Cardiac muscle cell (in vitro differentiated cells and primary cell): ENCODE data around the gene MYMK. TPM values are rescaled to one million over a fixed set of nuclear protein-coding genes. Genes with fewer than 3 reads are reported as not detected.

Experiments
- DNase-seq, 2 donors: peaks; one replicate each; pipeline versions ENCODE4 v3.0.0 to v3.0.0-alpha.2; 2010 to 2017; ENCODE audit warnings: low read depth in 1 of 2, low spot score in 1 of 2
- H3K27ac ChIP-seq: fragments of 200-600 bp; sonication (generic); 2 replicates; pipeline ENCODE4 v1.5.1; 2016
- H3K27me3 ChIP-seq: fragments of 200-600 bp; sonication (generic); 2 replicates; pipeline ENCODE4 v1.6.0; 2016; ENCODE audit warnings: control low read depth
- H3K36me3 ChIP-seq: fragments of 200-600 bp; sonication (generic); 2 replicates; pipeline ENCODE4 v1.5.1; 2016; ENCODE audit warnings: control low read depth
- H3K4me1 ChIP-seq: fragments of 200-600 bp; sonication (generic); 2 replicates; pipeline ENCODE4 v1.8.1; 2017; ENCODE audit warnings: low read depth, mild to moderate bottlenecking, mixed run types
- H3K4me3 ChIP-seq: fragments of 200-600 bp; sonication (generic); 2 replicates; pipeline ENCODE4 v1.5.1; 2016; ENCODE audit warnings: mild to moderate bottlenecking
- H3K9me3 ChIP-seq: fragments of 200-600 bp; sonication (generic); 2 replicates; pipeline ENCODE4 v1.5.1; 2017; ENCODE audit warnings: low read depth, mild to moderate bottlenecking, control low read depth
- polyA plus RNA-seq: library from polyadenylated mRNA; unstranded; fragments of >200 nt; fragmentation: Nextera tagmentation; extraction: Ambion mirVana; gene quantifications from 2 replicates; pipeline ENCODE4 v1.2.1, GENCODE V29; 2016
- total RNA-seq: library from RNA; depleted of rRNA; stranded (reverse); fragments of >200 nt; gene quantifications from 2 replicates; pipeline ENCODE4 v1.2.3, GENCODE V29; 2016
- TF ChIP-seq, protein P1 (sequence below): IDR thresholded peaks from 2 replicates; pipeline ENCODE4 v1.5.1; 2012; ENCODE audit warnings: low read depth, mild to moderate bottlenecking, low read length

The MYMK gene
- total and polyA plus RNA-seq, 2 experiments from 2014 or later: not detected

DNA sequence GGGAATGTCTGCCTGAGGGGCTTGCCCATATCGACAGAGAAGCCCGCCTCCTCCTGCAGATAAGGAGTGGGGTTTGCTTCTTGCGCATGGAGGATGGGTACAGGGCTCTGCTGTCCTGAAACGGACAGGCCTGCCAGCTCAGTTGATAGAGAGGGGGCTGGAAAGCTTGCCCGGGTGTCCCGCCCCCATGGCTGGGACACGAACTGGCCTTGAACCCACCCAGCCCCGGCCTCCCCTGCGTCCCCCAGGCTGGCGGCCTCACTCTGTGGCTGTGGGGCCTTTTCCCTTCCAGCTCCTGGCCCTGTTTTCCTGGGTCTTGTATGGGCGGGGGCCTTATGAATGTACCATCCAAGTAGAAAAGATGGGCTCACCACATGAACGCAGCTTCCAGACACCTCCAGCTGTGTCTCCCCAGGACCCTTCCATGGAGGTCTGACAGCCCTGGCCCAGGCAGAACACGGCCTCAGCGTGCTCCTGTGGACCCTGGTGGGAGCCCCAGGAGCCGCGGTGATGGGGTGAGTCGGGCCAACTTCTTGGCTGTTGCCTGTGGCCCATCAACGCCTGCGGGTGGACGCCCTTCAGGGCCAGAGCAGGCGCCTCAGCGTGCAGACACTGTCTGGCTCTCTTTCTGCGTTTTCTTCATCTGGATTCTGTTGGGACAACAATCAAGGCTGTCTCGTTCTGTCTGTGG, 30.0 kb downstream of the MYMK start:
- H3K27me3 ChIP-seq: no peaks in the 10 kb centered on the region
- no peak for DNase-seq
- no peak overlapping the region for H3K4me3 ChIP-seq
- TF ChIP-seq, protein P1, sequence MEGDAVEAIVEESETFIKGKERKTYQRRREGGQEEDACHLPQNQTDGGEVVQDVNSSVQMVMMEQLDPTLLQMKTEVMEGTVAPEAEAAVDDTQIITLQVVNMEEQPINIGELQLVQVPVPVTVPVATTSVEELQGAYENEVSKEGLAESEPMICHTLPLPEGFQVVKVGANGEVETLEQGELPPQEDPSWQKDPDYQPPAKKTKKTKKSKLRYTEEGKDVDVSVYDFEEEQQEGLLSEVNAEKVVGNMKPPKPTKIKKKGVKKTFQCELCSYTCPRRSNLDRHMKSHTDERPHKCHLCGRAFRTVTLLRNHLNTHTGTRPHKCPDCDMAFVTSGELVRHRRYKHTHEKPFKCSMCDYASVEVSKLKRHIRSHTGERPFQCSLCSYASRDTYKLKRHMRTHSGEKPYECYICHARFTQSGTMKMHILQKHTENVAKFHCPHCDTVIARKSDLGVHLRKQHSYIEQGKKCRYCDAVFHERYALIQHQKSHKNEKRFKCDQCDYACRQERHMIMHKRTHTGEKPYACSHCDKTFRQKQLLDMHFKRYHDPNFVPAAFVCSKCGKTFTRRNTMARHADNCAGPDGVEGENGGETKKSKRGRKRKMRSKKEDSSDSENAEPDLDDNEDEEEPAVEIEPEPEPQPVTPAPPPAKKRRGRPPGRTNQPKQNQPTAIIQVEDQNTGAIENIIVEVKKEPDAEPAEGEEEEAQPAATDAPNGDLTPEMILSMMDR: no peak
- no peaks in the 10 kb centered on the region for H3K9me3 ChIP-seq
- no peaks in the 10 kb centered on the region for H3K36me3 ChIP-seq
- no peak overlapping the region for H3K27ac ChIP-seq
- peaks cover 6% of the 10 kb centered on the region for H3K4me1 ChIP-seq

DNA sequence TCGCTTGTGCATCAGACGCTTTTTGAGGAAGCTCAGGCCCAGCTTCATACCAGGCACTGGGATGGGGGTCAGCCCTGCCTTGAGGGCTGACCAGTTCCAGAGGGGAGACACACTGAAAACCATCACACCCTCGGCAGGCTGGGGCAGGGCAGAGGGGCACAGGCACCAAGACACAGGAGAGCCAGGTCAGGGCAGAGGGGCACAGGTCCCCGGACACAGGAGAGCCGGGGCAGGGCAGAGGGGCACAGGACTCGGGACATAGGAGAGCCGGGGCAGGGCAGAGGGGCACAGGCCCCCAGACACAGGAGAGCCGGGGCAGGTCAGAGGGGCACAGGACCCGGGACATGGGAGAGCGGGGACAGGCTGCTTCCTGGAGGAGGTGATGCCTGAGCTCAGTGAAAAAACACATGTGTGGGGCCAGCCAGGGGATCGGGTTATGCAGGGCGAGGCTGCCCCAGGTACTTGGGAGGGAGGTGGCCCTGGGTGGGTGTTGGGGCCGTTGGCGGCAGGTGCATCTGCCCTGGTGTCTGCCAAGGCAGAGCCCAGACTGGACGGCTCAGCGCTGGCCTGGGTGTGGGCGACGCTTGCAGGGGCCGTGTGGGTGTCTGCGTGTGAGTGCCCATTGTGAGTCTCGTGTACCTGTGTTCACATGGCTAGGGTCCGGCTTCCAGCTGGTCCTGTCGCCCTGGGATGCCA, 30.8 kb downstream of the MYMK start:
- peaks cover 6% of the 10 kb centered on the region for H3K4me1 ChIP-seq
- H3K9me3 ChIP-seq: no peaks in the 10 kb centered on the region
- no peak overlapping the region for H3K4me3 ChIP-seq
- no peak overlapping the region for H3K27ac ChIP-seq
- TF ChIP-seq, protein P1: no peak
- H3K27me3 ChIP-seq: no peaks in the 10 kb centered on the region
- no peak for DNase-seq
- H3K36me3 ChIP-seq: no peaks in the 10 kb centered on the region

DNA sequence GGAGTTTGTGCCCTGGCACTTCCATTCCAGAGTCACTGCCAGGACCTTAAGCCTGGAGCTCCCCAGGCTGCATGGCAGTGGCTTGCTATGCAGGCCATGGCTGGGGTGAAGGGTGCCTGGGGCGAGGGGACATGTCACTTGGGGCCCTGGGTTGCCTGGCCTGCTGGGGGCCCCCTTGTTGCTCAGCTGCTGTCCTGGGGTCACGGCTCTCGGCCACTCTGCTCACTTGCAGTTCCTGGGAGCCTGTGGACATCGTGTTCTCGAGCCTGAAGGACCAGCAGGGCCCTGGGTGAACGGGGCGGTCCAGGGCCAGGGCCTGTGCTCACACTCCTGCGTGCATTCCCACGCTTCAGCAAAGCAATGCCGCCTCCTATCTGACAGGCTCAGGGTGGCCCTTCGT, 31.3 kb downstream of the MYMK start:
- DNase-seq: no peak
- Histone ChIP-seq H3K4me3 (no peak overlapping the region), H3K9me3 (no peaks in the 10 kb centered on the region), H3K36me3 (no peaks in the 10 kb centered on the region), H3K27ac (no peak overlapping the region), H3K4me1 (peaks cover 6% of the 10 kb centered on the region), H3K27me3 (no peaks in the 10 kb centered on the region)
- TF ChIP-seq, protein P1: no peak

DNA sequence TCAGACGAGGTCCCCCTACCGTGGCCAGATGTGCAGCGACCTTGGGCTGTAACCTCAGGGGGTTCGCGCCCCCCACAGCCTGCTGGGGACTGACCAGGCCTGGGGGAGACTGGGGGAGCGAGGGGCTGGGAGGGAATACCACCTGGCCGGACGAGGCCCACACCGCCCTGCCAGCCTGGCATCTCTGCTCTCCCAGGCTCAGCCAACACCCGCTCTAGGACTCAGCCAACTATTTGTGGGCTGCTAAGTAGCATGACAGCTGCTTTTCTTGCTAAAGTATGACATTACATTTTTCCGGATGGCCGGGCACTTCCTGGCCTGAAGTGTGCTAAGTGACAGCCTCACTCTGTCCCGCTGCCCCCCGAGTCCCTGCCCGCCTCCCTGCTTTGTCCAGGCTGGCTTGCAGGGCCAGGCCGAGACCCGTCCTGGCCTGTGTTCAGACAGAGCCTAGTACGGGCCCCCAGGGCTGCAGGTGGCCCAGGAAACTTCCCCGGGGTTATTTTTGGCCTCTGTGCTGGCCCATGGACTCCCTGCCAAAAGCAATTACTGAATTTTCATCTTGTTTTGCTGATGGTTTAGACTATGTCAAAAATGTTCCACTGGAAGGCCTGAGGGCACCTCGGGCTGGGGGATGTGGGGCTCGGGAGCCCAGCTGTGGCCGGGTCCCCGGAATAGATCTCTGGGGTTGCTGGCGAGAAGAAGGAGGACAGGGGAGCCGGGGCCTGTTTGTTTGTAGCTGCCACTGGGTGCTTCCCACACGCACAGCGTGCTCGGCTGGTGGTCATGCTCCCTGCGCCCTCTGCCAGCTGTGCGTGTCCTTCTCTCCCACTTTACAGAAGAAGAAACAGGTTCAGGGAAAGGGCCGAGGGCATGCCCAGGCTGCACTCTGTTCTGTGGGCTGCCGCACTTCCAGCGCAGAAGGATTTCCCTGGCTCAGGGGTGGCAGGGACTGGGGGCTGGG, 32.4 kb downstream of the MYMK start:
- Histone ChIP-seq H3K9me3 (no peaks in the 10 kb centered on the region), H3K4me1 (peaks cover 6% of the 10 kb centered on the region), H3K27me3 (no peaks in the 10 kb centered on the region), H3K36me3 (no peaks in the 10 kb centered on the region), H3K27ac (peak overlapping the region; percentile 26), H3K4me3 (no peak overlapping the region)
- TF ChIP-seq, protein P1: no peak
- no peak for DNase-seq

DNA sequence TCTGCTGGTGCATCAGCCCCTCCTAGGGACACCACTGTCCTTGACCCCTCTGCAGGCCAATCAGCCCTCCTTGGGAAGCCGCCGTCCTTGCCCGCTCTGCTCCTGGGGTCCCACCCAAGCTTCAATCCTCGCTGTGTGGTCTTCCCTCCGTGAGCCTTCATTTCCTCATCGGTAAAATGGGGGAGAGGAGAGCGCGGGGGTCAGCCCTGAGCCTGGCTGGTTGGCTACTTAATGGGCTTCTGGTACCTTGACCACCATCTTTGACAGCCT, 33.2 kb downstream of the MYMK start:
- DNase-seq: no peak
- H3K4me3 ChIP-seq: no peak overlapping the region
- H3K27me3 ChIP-seq: no peaks in the 10 kb centered on the region
- H3K9me3 ChIP-seq: no peaks in the 10 kb centered on the region
- H3K36me3 ChIP-seq: no peaks in the 10 kb centered on the region
- H3K27ac ChIP-seq: no peak overlapping the region
- H3K4me1 ChIP-seq: peaks cover 6% of the 10 kb centered on the region
- TF ChIP-seq, protein P1: no peak
